BLaER1 treated with 17β-estradiol and CSF1 and Interleukin-3, amounts not matched to agents 10 nM and 100 nM (cell line): ENCODE results near the gene NBAS.
"Not testable (repeated sequence)": the region's sequence is repeated elsewhere in the genome, so short reads cannot be mapped to it uniquely, and the experiment has no call there.

Experiments used
- H3K27ac ChIP-seq, 11 experiments: shearing (Covaris generic); formaldehyde crosslinking; 2 replicates each; pipeline ENCODE4 v1.8.1; 2022
- H3K27me3 ChIP-seq, 11 experiments: shearing (Covaris generic); formaldehyde crosslinking; 2 replicates each; pipeline ENCODE4 v1.8.1; 2022
- H3K36me3 ChIP-seq, 11 experiments: shearing (Covaris generic); formaldehyde crosslinking; 2 replicates each; pipeline ENCODE4 v1.8.1; 2022
- H3K4me1 ChIP-seq, 10 experiments: shearing (Covaris generic); formaldehyde crosslinking; 2 replicates each; pipeline ENCODE4 v1.8.1; 2022
- H3K4me2 ChIP-seq, 11 experiments: shearing (Covaris generic); formaldehyde crosslinking; 2 replicates each; pipeline ENCODE4 v1.8.1; 2022
- H3K4me3 ChIP-seq, 10 experiments: shearing (Covaris generic); formaldehyde crosslinking; 2 replicates each; pipeline ENCODE4 v1.8.1; 2022
- H3K9ac ChIP-seq, 11 experiments: shearing (Covaris generic); formaldehyde crosslinking; 2 replicates each; pipeline ENCODE4 v1.8.1; 2022
- H3K9me3 ChIP-seq, 11 experiments: shearing (Covaris generic); formaldehyde crosslinking; replicated peaks in 1 of 11; 2 replicates each; pipeline ENCODE4 v1.8.1; 2022
- H4K20me1 ChIP-seq, 11 experiments: shearing (Covaris generic); formaldehyde crosslinking; 2 replicates each; pipeline ENCODE4 v1.8.1; 2022
- Cebpa-rat ChIP-seq, 11 experiments: shearing (Covaris generic); IDR thresholded peaks; 2 replicates each; pipeline ENCODE4 v1.8.1; 2022

NBAS gene

GRCh38 chr2:15412309-15412708, 148.8 kb downstream of the NBAS start:
- no peaks in the 10 kb centered on the region for H3K27me3 ChIP-seq
- no peak overlapping the region for H3K4me3 ChIP-seq
- no peaks in the 10 kb centered on the region for H4K20me1 ChIP-seq
- TF ChIP-seq Cebpa-rat (IDR thresholded peaks at IDR 0.05) = no peak
- H3K27ac ChIP-seq = no peak overlapping the region
- no peaks in the 10 kb centered on the region for H3K4me1 ChIP-seq
- no peak overlapping the region for H3K9ac ChIP-seq
- H3K9me3 ChIP-seq = no peaks in the 10 kb centered on the region
- peaks cover 11 to 73% (median 46%) of the 10 kb centered on the region in 11 experiments; a peak in 19 of 22 replicates for H3K36me3 ChIP-seq
- no peak overlapping the region for H3K4me2 ChIP-seq

GRCh38 chr2:15410884-15411283, 150.2 kb downstream of the NBAS start:
- Histone ChIP-seq H3K4me3 (no peak overlapping the region), H4K20me1 (no peaks in the 10 kb centered on the region), H3K9me3 (no peaks in the 10 kb centered on the region), H3K27me3 (no peaks in the 10 kb centered on the region), H3K4me2 (no peak overlapping the region), H3K36me3 (peaks cover 7 to 59% (median 35%) of the 10 kb centered on the region in 11 experiments; a peak in 19 of 22 replicates), H3K27ac (no peak overlapping the region), H3K4me1 (no peaks in the 10 kb centered on the region), H3K9ac (no peak overlapping the region)
- no peak for TF ChIP-seq Cebpa-rat (IDR thresholded peaks at IDR 0.05)

GRCh38 chr2:15408759-15409158, 152.4 kb downstream of the NBAS start:
- Histone ChIP-seq H3K9ac (no peak overlapping the region), H3K27ac (no peak overlapping the region), H3K9me3 (no peaks in the 10 kb centered on the region), H3K4me1 (no peaks in the 10 kb centered on the region), H3K36me3 (peaks cover 7 to 48% (median 21%) of the 10 kb centered on the region in 11 experiments; a peak in 16 of 22 replicates), H3K4me2 (no peak overlapping the region), H3K4me3 (no peak overlapping the region), H3K27me3 (no peaks in the 10 kb centered on the region), H4K20me1 (no peaks in the 10 kb centered on the region)
- TF ChIP-seq Cebpa-rat (IDR thresholded peaks at IDR 0.05) = no peak

- Histone ChIP-seq H3K27ac (no peak overlapping the region), H3K36me3 (peaks cover under 1 to 37% (median 11%) of the 10 kb centered on the region in 11 experiments; a peak in 15 of 22 replicates), H3K27me3 (no peaks in the 10 kb centered on the region), H3K4me2 (no peak overlapping the region), H3K4me1 (no peaks in the 10 kb centered on the region), H4K20me1 (no peaks in the 10 kb centered on the region), H3K9me3 (no peaks in the 10 kb centered on the region), H3K9ac (no peak overlapping the region), H3K4me3 (no peak overlapping the region)
- no peak for TF ChIP-seq Cebpa-rat (IDR thresholded peaks at IDR 0.05)
Observed at GRCh38 chr2:15407666-15408065, 153.5 kb downstream of the NBAS start.

- H3K4me1 ChIP-seq, H3K27me3 ChIP-seq, H3K4me2 ChIP-seq: not testable (repeated sequence)
Observed at GRCh38 chr2:15404511-15404910, 156.6 kb downstream of the NBAS start.

GRCh38 chr2:15400240-15400826, 160.8 kb downstream of the NBAS start:
- Histone ChIP-seq H3K27me3 (no peaks in the 10 kb centered on the region), H3K4me3 (no peak overlapping the region), H3K36me3 (peaks cover 0 to 50% (median 8%) of the 10 kb centered on the region in 11 experiments; a peak in 13 of 22 replicates), H3K9me3 (no peaks in the 10 kb centered on the region), H3K9ac (no peak overlapping the region), H3K27ac (no peak overlapping the region), H4K20me1 (no peaks in the 10 kb centered on the region), H3K4me1 (no peaks in the 10 kb centered on the region), H3K4me2 (no peak overlapping the region)
- no peak for TF ChIP-seq Cebpa-rat (IDR thresholded peaks at IDR 0.05)

More at GRCh38 chr2:15404511-15404910, 156.6 kb downstream of the NBAS start:
- H3K27ac ChIP-seq, H3K9ac ChIP-seq, H3K9me3 ChIP-seq, H4K20me1 ChIP-seq, H3K4me3 ChIP-seq: not testable (repeated sequence)
- peaks cover 0 to 24% (median 4%) of the 10 kb centered on the region in 11 experiments; a peak in 7 of 22 replicates for H3K36me3 ChIP-seq

- H3K36me3 ChIP-seq = peaks cover 0 to 51% (median 7%) of the 10 kb centered on the region in 11 experiments; a peak in 12 of 22 replicates
- H3K9ac ChIP-seq = no peak overlapping the region
- H3K4me3 ChIP-seq = no peak overlapping the region
- no peak overlapping the region for H3K27ac ChIP-seq
- H3K9me3 ChIP-seq = no peaks in the 10 kb centered on the region
- H3K4me1 ChIP-seq = no peaks in the 10 kb centered on the region
- no peak for TF ChIP-seq Cebpa-rat (IDR thresholded peaks at IDR 0.05)
- no peaks in the 10 kb centered on the region for H3K27me3 ChIP-seq
- no peaks in the 10 kb centered on the region for H4K20me1 ChIP-seq
- H3K4me2 ChIP-seq = no peak overlapping the region
Observed at GRCh38 chr2:15399241-15399640, 161.9 kb downstream of the NBAS start.

- no peak for TF ChIP-seq Cebpa-rat (IDR thresholded peaks at IDR 0.05)
- H3K9ac ChIP-seq = no peak overlapping the region
- H3K4me1 ChIP-seq = no peaks in the 10 kb centered on the region
- no peak overlapping the region for H3K27ac ChIP-seq
- no peaks in the 10 kb centered on the region for H4K20me1 ChIP-seq
- H3K9me3 ChIP-seq = no peaks in the 10 kb centered on the region
- no peak overlapping the region for H3K4me2 ChIP-seq
- no peaks in the 10 kb centered on the region for H3K27me3 ChIP-seq
- peaks cover 4 to 85% (median 16%) of the 10 kb centered on the region in 11 experiments; a peak in 15 of 22 replicates for H3K36me3 ChIP-seq
- H3K4me3 ChIP-seq = no peak overlapping the region
Observed at GRCh38 chr2:15391751-15392150, 169.4 kb downstream of the NBAS start.

- Histone ChIP-seq H3K4me2 (no peak overlapping the region), H3K36me3 (peaks cover 4 to 87% (median 13%) of the 10 kb centered on the region in 11 experiments; a peak in 14 of 22 replicates), H3K9ac (no peak overlapping the region), H3K9me3 (no peaks in the 10 kb centered on the region), H3K27ac (no peak overlapping the region), H3K4me1 (no peaks in the 10 kb centered on the region), H3K4me3 (no peak overlapping the region), H3K27me3 (no peaks in the 10 kb centered on the region), H4K20me1 (no peaks in the 10 kb centered on the region)
- TF ChIP-seq Cebpa-rat (IDR thresholded peaks at IDR 0.05) = no peak
Observed at GRCh38 chr2:15389895-15390294, 171.2 kb downstream of the NBAS start.

- no peak for TF ChIP-seq Cebpa-rat (IDR thresholded peaks at IDR 0.05)
- Histone ChIP-seq H3K27me3 (no peaks in the 10 kb centered on the region), H3K36me3 (peaks cover 4 to 82% (median 13%) of the 10 kb centered on the region in 11 experiments; a peak in 14 of 22 replicates), H3K9me3 (no peaks in the 10 kb centered on the region), H3K27ac (no peak overlapping the region), H3K9ac (no peak overlapping the region), H3K4me1 (no peaks in the 10 kb centered on the region), H3K4me2 (no peak overlapping the region), H3K4me3 (no peak overlapping the region), H4K20me1 (no peaks in the 10 kb centered on the region)
Observed at GRCh38 chr2:15389326-15389700, 171.8 kb downstream of the NBAS start.
